SH-SY5Y (cell line): ENCODE results near the gene STXBP6.

Source experiments
- GATA2 ChIP-seq: IDR thresholded peaks from 2 replicates; pipeline ENCODE4 v1.6.1; 2011; ENCODE audit warnings: mild to moderate bottlenecking, low read depth, low read length
- GATA3 ChIP-seq: IDR thresholded peaks from 2 replicates; pipeline ENCODE4 v1.6.1; 2011; ENCODE audit warnings: low read depth, mild to moderate bottlenecking, low read length, moderate library complexity

DNA sequence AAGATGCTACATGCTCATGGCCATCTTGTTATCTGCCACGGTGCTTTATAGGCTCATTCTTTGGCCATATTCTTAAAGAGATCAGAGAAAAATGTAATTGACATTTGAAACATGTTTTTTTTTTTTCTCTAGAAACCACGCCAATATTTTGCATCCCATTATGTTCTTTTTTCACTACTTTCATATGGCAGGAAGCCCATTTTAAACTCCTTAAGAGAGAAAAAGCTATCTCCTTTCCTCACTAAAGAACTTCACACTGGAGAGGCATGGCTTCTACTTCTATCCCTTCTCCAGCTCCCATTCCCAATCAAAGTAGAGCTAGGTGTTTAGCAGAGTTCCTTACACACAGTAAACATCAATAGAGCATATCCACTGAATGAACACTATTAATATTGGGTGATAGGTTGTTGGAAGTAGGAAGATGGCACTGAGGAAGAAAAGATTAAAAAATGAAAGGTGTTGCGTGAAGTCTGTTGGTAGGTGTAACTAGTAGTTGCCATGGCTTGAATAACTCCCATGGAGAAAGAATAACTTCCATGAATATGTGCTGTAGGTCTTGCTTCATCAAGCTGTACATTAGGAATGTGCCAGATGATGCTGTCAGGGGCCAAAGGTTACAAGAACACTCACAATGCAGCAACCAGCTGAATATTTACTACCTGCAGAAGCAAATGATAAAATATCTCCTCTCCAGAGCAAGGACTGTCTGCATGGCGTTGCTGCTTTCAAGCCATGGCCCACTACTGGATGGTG, 178.8 kb downstream of the STXBP6 start:
- TF ChIP-seq GATA2 (no peak), GATA3 (no peak)
